Suppressor macrophage treated with lipopolysaccharide for 4 hours (primary cell): Measurements from ENCODE around the gene TMC7.

Source experiments
- DNase-seq: peaks from one replicate; pipeline ENCODE4 v3.0.0-alpha.2; 2020

The TMC7 gene

DNA sequence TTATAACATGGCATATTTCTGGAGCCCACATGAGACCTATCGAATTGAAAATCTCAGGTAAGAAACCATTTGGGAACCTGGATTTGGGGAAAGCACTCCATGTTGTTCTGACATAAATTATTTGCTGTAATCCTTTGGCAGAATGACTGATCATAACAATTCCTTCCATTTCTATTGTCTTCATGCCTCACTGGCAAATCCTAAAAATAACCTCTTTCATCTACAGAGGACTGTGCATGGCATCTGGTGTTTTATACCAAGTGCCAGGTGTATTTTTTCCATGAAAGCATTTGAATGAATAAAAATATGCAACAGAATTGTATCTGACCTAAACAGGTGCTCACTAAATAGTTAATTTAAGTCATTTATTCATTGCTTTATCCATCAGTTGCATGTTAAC, 50.0 kb downstream of the TMC7 start:
- DNase-seq, result no peak

DNA sequence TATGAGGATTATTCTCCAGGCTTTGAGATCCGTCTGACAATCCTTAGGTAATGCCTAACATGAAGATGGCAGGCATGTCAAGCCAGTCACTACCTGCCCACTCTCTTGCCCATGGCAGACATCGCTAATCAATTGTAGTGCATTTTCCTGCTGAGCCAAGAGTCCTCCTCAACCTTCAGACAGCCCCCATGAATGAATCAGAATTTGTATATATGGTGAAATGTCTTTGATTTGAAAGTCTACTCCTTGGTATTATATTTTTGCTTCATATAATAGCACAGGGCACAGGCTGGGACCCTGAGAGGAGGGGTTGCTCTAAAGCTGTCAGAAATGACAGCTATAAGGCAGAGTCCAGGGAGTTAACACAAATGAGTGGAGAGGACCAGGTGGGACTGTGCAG, 56.7 kb downstream of the TMC7 start:
- no peak for DNase-seq

- DNase-seq, result no peak
These were observed 61.0 kb downstream of the TMC7 start for GRCh38 chr16:19044769-19045168.

DNA sequence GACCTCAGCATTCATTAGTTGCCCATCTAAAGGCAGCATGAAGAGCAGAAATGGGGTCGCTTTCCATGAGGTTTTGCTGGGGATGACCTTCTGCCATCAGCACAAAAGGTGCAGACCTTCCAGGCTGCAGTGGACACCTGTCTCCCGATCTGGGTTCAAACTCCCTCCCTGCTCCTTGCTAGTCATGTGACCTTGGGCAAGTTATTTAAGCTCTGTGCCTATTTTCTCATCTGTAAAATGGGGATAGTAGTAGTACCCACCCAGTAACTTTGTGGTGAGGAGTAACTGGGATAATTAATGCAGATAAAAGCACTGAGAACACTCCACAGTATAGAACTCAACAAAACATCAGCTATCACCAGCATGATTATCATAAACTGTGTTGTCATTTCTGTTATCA, 62.3 kb downstream of the TMC7 start:
- no peak for DNase-seq

GRCh38 chr16:19062706-19063105, 79.0 kb downstream of the TMC7 start:
- no peak for DNase-seq

DNA sequence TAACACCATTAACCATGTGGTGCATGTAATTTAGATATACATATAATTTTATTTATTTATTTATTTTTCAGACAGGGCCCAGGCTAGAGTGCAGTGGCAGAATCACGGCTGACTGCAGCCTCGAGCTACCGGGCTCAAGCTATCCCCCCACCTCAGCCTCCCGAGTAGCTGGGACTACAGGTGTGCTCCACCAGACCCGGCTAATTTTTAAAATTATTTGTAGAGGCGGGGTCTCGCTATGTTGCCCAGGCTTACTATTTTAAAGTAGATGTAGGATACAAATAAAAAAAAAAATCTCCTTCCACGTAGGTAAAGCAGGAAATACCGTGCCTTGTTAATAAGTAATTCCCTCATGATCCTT, 83.2 kb downstream of the TMC7 start:
- DNase-seq, result no peak

GRCh38 chr16:19067349-19068236, 83.9 kb downstream of the TMC7 start, which contains the start of gene COQ7:
Gene COQ7, plus strand, starts transcription at chr16:19067614. Its CDS starts 51 bp downstream, at chr16:19067665.
- peak; percentile 100 for DNase-seq

DNA sequence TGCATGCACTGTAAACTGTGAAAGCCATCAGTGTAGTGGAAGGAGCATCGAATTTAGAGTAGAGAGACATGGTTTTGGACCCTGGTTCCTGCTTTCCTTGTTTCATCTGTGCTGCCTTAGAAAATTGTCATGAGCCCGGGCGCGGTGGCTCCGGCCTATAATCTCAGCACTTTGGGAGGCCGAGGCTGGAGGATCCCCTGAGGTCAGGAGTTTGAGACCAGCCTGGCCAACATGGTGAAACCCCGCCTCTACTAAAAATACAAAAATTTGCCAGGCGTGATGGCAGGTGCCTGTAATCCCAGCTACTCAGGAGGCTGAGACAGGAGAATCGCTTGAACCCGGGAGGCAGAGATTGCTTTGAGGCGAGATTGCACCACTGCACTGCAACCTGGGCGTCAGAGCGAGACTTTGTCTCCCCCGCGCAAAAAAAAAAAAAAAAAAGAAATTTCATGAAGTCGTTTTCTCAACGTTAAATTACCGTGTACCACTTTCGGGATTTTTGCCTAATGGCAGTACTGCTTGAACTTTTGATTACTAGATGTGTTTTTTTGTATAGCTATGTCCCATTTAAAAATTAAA, 84.6 kb downstream of the TMC7 start:
- DNase-seq, result no peak

DNA sequence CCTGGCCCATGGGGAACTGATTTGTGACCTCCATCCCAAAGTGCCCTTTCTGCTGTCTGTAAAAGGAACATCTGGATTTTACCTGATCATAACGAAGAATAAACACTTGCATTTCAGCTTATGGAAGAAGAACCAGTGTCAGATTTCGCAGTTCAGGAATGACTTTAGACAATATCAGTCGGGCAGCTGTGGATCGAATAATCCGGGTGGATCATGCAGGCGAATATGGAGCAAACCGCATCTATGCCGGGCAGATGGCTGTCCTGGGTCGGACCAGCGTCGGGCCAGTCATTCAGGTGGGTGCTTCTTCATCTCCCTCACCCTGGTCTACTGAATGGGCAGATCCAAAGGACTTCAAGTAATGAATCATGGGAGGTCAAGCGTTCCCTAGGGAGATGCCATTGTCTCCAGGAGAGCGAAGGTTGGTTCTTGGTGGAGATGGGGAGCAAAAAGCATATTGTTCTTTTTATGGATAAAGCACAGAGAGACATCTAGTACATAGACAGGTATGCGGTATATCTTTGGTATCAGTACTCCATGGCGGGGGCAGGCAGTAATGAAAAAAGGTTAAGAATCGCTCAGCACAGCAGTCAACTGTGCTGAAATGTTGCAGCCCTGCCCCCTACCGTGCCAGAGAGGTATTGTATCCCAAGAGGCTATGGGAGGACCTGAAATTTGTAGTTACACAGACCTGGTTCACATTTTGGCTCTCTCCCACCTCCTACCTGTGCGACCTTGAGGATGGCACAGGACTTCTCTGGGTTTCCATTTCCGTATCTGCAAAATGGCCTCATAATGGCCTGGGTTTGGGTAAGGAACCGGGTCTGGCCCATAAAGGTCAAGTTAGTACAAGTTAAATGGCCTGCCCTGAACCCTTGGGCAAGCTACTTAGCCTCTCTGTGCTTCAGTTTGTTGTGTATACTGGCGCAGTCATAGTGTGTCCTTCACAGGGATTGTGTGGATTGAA, 88.4 kb downstream of the TMC7 start:
- DNase-seq, result peak; percentile 59

- peak; percentile 30 for DNase-seq
These were observed 89.6 kb downstream of the TMC7 start for GRCh38 chr16:19073344-19073743.

GRCh38 chr16:19073863-19074262, 90.1 kb downstream of the TMC7 start:
- DNase-seq, result no peak

GRCh38 chr16:19075511-19075910, 91.8 kb downstream of the TMC7 start:
- DNase-seq, result no peak

- no peak for DNase-seq
These were observed 94.1 kb downstream of the TMC7 start for GRCh38 chr16:19077879-19078278.

GRCh38 chr16:19083670-19084069, 99.9 kb downstream of the TMC7 start:
- no peak for DNase-seq

DNA sequence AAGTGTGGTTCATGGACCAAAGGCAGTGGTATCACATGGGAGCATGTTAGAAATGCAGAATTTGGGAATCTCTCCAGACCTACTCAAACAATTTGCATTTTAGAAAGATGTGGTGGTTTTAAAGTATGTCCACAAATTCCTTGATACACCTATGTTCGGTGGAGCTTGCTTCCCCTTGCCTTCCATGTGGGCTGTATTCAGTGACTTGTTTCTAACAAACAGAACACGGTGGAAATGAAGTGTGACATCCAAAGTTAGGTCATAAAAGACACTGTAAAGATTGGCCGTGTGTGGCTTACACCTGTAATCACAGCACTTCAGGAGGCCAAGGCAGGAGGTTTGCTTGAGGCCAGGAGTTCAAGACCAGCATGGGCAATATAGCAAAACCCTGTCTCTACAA, 100.4 kb downstream of the TMC7 start:
- no peak for DNase-seq

- no peak for DNase-seq
These were observed 101.1 kb downstream of the TMC7 start for GRCh38 chr16:19084879-19085278.

- no peak for DNase-seq
These were observed 102.0 kb downstream of the TMC7 start for GRCh38 chr16:19085679-19086200.

- peak; percentile 97 for DNase-seq
These were observed 102.8 kb downstream of the TMC7 start for GRCh38 chr16:19086322-19087199.

GRCh38 chr16:19088341-19088916, 104.7 kb downstream of the TMC7 start:
- DNase-seq, result no peak

- DNase-seq, result no peak
These were observed 105.7 kb downstream of the TMC7 start for GRCh38 chr16:19089410-19089955.

DNA sequence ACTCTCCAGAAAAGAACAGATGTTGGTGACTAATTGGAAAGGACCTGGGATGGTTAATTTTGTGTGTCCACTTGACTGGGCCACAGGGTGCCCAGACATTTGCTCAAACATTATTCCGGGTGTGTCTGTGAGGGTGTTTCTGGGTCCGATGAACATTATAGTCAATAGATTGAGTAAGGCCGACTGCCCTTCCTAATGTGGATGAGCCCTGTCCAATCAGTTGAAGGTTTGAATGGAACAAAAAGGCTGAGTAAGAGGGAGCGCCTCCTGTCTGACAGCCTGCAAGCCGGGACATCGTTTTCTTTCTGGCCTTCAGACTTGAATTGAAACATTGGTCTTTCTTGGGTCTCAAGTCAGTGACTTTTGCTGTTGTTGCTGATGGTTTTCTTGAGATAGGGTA, 107.2 kb downstream of the TMC7 start:
- DNase-seq, result no peak
